ENCODE data around the gene PKD2.
A peak's percentile ranks its signal among the peaks of the same experiment; 100 is the strongest.

PKD2 gene

GRCh38 chr4:88007304-88008121 is at the start of gene PKD2:
Gene PKD2, plus strand, starts transcription at chr4:88007635. Its CDS starts 99 bp downstream, at chr4:88007734.
- peak; percentile 14 to 74 for DNase-seq (ENCODE audit: low read depth in 2 of 2)

GRCh38 chr4:87961993-87962392 is 45.4 kb upstream of the PKD2 start:
- DNase-seq (ENCODE audit: low read depth in 2 of 2): no peak

GRCh38 chr4:87962398-87963146 is 44.9 kb upstream of the PKD2 start:
- DNase-seq (ENCODE audit: low read depth in 2 of 2): no peak

GRCh38 chr4:87965501-87965975 is 41.9 kb upstream of the PKD2 start:
- no peak for DNase-seq (ENCODE audit: low read depth in 2 of 2)

- DNase-seq (ENCODE audit: low read depth in 2 of 2): no peak
Measured at GRCh38 chr4:87966095-87966496, 41.3 kb upstream of the PKD2 start.

GRCh38 chr4:87967193-87967592 is 40.2 kb upstream of the PKD2 start:
- no peak for DNase-seq (ENCODE audit: low read depth in 2 of 2)

GRCh38 chr4:87970121-87970520 is 37.3 kb upstream of the PKD2 start:
- DNase-seq (ENCODE audit: low read depth in 2 of 2): no peak

GRCh38 chr4:87971866-87972265 is 35.6 kb upstream of the PKD2 start:
- DNase-seq (ENCODE audit: low read depth in 2 of 2): no peak

GRCh38 chr4:87973283-87974169 is 33.9 kb upstream of the PKD2 start:
- no peak for DNase-seq (ENCODE audit: low read depth in 2 of 2)

- DNase-seq (ENCODE audit: low read depth in 2 of 2): no peak
Measured at GRCh38 chr4:87974856-87975462, 32.5 kb upstream of the PKD2 start.

- DNase-seq (ENCODE audit: low read depth in 2 of 2): no peak
Measured at GRCh38 chr4:87975466-87975865, 32.0 kb upstream of the PKD2 start, which contains the start of gene SPP1. Gene SPP1, plus strand, starts transcription at chr4:87975714. Its CDS starts 1,182 bp downstream, at chr4:87976896.

- DNase-seq (ENCODE audit: low read depth in 2 of 2): no peak
Measured at GRCh38 chr4:87977521-87978278, 29.7 kb upstream of the PKD2 start.

- DNase-seq (ENCODE audit: low read depth in 2 of 2): no peak
Measured at GRCh38 chr4:87978681-87979080, 28.8 kb upstream of the PKD2 start.

- DNase-seq (ENCODE audit: low read depth in 2 of 2): no peak
Measured at GRCh38 chr4:87979810-87980209, 27.6 kb upstream of the PKD2 start.

- DNase-seq (ENCODE audit: low read depth in 2 of 2): no peak
Measured at GRCh38 chr4:87981486-87981885, 25.9 kb upstream of the PKD2 start.

GRCh38 chr4:87982036-87982435 is 25.4 kb upstream of the PKD2 start:
- DNase-seq (ENCODE audit: low read depth in 2 of 2): no peak

GRCh38 chr4:87982446-87983010 is 24.9 kb upstream of the PKD2 start:
- no peak for DNase-seq (ENCODE audit: low read depth in 2 of 2)

- no peak for DNase-seq (ENCODE audit: low read depth in 2 of 2)
Measured at GRCh38 chr4:87983996-87984395, 23.4 kb upstream of the PKD2 start.

- no peak for DNase-seq (ENCODE audit: low read depth in 2 of 2)
Measured at GRCh38 chr4:87985097-87985886, 22.1 kb upstream of the PKD2 start.

- DNase-seq (ENCODE audit: low read depth in 2 of 2): no peak
Measured at GRCh38 chr4:87985887-87986200, 21.6 kb upstream of the PKD2 start.
